Subcutaneous adipose tissue (tissue), 4 donors: Measurements from ENCODE around the gene LRRC72. TPM values are rescaled to one million over a fixed set of nuclear protein-coding genes. Genes with fewer than 3 reads are reported as not detected.

ENCODE experiments used
- CTCF ChIP-seq: fragments of 450-650 bp; IDR thresholded peaks from one replicate; pipeline ENCODE4 v1.5.1; 2016; ENCODE audit warnings: low read depth, mild to moderate bottlenecking, control low read depth, antibody characterized with exemption, moderate library complexity
- total RNA-seq, 4 donors: library from RNA; depleted of rRNA; stranded (reverse); fragments of >200 nt; gene quantifications; one replicate each; pipeline ENCODE4 v1.1.0, GENCODE V29; 2016

The LRRC72 gene
- total RNA-seq, 4 donors from 2014 or later: not detected

GRCh38 chr7:16512097-16512496 lies 14.5 kb upstream of the LRRC72 start:
- no peak for TF ChIP-seq CTCF

GRCh38 chr7:16514271-16514670 lies 12.4 kb upstream of the LRRC72 start:
- TF ChIP-seq CTCF: no peak

GRCh38 chr7:16514729-16515128 lies 11.9 kb upstream of the LRRC72 start:
- no peak for TF ChIP-seq CTCF

GRCh38 chr7:16515785-16516685 lies 10.6 kb upstream of the LRRC72 start:
- no peak for TF ChIP-seq CTCF

- no peak for TF ChIP-seq CTCF
Measured at GRCh38 chr7:16524332-16524731, 2.3 kb upstream of the LRRC72 start.

- TF ChIP-seq CTCF: no peak
Measured at GRCh38 chr7:16528520-16528919, 1.9 kb downstream of the LRRC72 start.

- TF ChIP-seq CTCF: no peak
Measured at GRCh38 chr7:16529697-16530096, 3.1 kb downstream of the LRRC72 start.
